GM18517 (cell line): ENCODE data around the gene CITED1.

Experiments
- ATAC-seq: cut with Tn5 transposase; IDR thresholded peaks from one replicate; pipeline ENCODE4 v1.9.1; 2021; ENCODE audit warnings: mild to moderate bottlenecking, moderate library complexity; ENCODE audit not compliant: unreplicated experiment

CITED1 gene

GRCh38 chrX:72270316-72270866 lies 35.3 kb downstream of the CITED1 start:
- no peak for ATAC-seq

- ATAC-seq = no peak
These were observed 36.0 kb downstream of the CITED1 start for GRCh38 chrX:72269671-72270251.

GRCh38 chrX:72268597-72269365 lies 36.9 kb downstream of the CITED1 start:
- no peak for ATAC-seq

GRCh38 chrX:72265263-72265662 lies 40.5 kb downstream of the CITED1 start:
- ATAC-seq = no peak

- no peak for ATAC-seq
These were observed 43.6 kb downstream of the CITED1 start for GRCh38 chrX:72262077-72262476.

GRCh38 chrX:72260448-72260847 lies 45.3 kb downstream of the CITED1 start:
- no peak for ATAC-seq

GRCh38 chrX:72258174-72258573 lies 47.5 kb downstream of the CITED1 start:
- no peak for ATAC-seq

GRCh38 chrX:72255864-72256263 lies 49.9 kb downstream of the CITED1 start:
- ATAC-seq = no peak

GRCh38 chrX:72255445-72255844 lies 50.3 kb downstream of the CITED1 start:
- no peak for ATAC-seq

GRCh38 chrX:72254816-72255215 lies 50.9 kb downstream of the CITED1 start:
- ATAC-seq = no peak

- no peak for ATAC-seq
These were observed 52.0 kb downstream of the CITED1 start for GRCh38 chrX:72253686-72254085.
